ENCODE data around the gene MRGPRG. TPM values are rescaled to one million over a fixed set of nuclear protein-coding genes. Genes with fewer than 3 reads are reported as not detected.
"Not testable (repeated sequence)": the region's sequence is repeated elsewhere in the genome, so short reads cannot be mapped to it uniquely, and the experiment has no call there.

Gene MRGPRG
- total RNA-seq, 2 experiments from 2014 or later: not detected

DNA sequence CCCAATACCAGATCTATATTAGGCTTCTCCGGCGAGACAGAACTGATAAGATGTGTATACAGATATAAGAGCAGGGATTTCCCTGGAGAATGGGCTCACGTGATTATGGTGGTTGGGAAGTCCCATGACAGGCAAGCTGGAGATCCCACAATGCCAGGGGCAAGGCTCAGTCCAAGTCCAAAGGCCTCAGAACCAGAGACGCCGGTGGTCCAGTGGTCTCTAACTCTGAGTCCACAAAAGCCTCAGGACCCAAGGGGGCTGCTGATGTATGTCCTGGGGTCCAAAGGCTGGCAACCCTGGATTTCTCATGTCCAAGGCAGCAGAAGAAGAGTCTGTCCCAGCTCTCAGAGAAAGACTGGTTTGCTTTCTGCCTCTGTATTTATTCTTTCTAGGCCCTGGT is 37.7 kb downstream of the MRGPRG start:
- intact Hi-C loops (cut with micrococcal nuclease): no loop called here
- CTCF ChIA-PET: no interaction called here

DNA sequence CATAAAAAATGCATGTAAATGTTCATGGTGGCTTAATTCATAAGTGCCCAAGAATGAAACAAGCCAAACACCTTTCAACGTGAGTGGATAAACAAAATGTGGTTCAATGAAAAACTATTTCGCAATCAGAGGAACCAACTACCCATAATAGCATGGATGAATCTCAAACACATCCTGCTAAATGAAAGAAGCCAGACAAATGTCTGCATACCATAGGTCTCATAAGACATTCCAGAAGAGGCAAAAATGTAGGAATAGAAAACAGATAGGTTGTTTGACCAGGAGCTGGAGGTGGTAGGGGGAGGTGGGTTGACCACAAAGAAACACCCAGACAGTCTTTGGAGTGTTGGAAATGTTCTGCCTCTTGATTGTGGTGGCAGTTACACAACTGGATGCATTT is 40.3 kb downstream of the MRGPRG start:
- Mint-ChIP-seq H3K36me3 (ENCODE audit: low read depth) (no peaks in the 10 kb centered on the region), H3K4me3 (no peak overlapping the region), H3K27me3 (ENCODE audit: low read depth) (no peaks in the 10 kb centered on the region), H3K27ac (no peak overlapping the region), H3K9me3 (peaks cover 6% of the 10 kb centered on the region), H3K4me1 (ENCODE audit: low read depth) (no peaks in the 10 kb centered on the region)
- CTCF ChIA-PET: no interaction called here
- DNase-seq: no peak
- intact Hi-C loops (cut with micrococcal nuclease): no loop called here

More for the DNA sequence above, 37.7 kb downstream of the MRGPRG start:
- no peak for DNase-seq
- H3K4me1 Mint-ChIP-seq (ENCODE audit: low read depth): no peaks in the 10 kb centered on the region
- peaks cover 4% of the 10 kb centered on the region for H3K9me3 Mint-ChIP-seq
- no peak overlapping the region for H3K4me3 Mint-ChIP-seq
- no peak overlapping the region for H3K27ac Mint-ChIP-seq
- no peaks in the 10 kb centered on the region for H3K27me3 Mint-ChIP-seq (ENCODE audit: low read depth)
- H3K36me3 Mint-ChIP-seq (ENCODE audit: low read depth): no peaks in the 10 kb centered on the region

DNA sequence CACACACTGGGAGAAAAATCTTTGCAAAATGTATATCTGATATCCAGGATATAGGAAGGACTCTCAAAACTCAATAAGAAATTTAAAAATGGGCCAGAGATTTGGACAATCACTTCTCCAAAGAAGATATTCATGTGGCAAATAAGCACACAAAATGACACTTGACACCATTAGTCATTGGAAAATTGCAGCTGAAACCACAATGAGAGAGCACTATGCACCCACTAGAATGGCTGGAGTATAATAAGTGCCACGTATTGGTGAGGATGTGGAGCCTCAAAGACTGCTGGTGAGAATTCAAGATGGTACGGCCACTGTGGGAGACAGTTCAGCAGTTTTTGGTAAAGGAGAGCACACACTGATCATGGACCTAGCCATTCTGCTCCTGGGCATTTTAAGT is 40.7 kb downstream of the MRGPRG start:
- no peaks in the 10 kb centered on the region for H3K36me3 Mint-ChIP-seq (ENCODE audit: low read depth)
- no peaks in the 10 kb centered on the region for H3K4me1 Mint-ChIP-seq (ENCODE audit: low read depth)

GRCh38 chr11:3176487-3176886 is 42.1 kb downstream of the MRGPRG start:
- H3K4me1 Mint-ChIP-seq (ENCODE audit: low read depth): no peaks in the 10 kb centered on the region
- peaks cover 6% of the 10 kb centered on the region for H3K9me3 Mint-ChIP-seq
- CTCF ChIA-PET: no interaction called here
- no peak overlapping the region for H3K4me3 Mint-ChIP-seq
- no peaks in the 10 kb centered on the region for H3K36me3 Mint-ChIP-seq (ENCODE audit: low read depth)
- peaks cover 8% of the 10 kb centered on the region for H3K27me3 Mint-ChIP-seq (ENCODE audit: low read depth)
- no peak overlapping the region for H3K27ac Mint-ChIP-seq
- intact Hi-C loops (cut with micrococcal nuclease): no loop called here
- no peak for DNase-seq

More for the DNA sequence above, 40.7 kb downstream of the MRGPRG start:
- H3K9me3 Mint-ChIP-seq: peaks cover 6% of the 10 kb centered on the region
- CTCF ChIA-PET: no interaction called here
- no peak for DNase-seq
- H3K27ac Mint-ChIP-seq: no peak overlapping the region
- no peak overlapping the region for H3K4me3 Mint-ChIP-seq
- H3K27me3 Mint-ChIP-seq (ENCODE audit: low read depth): no peaks in the 10 kb centered on the region
- intact Hi-C loops (cut with micrococcal nuclease): no loop called here

GRCh38 chr11:3175194-3175593 is 43.4 kb downstream of the MRGPRG start:
- Mint-ChIP-seq H3K27me3 (ENCODE audit: low read depth) (peaks cover 9% of the 10 kb centered on the region), H3K36me3 (ENCODE audit: low read depth) (no peaks in the 10 kb centered on the region), H3K4me1 (ENCODE audit: low read depth) (no peaks in the 10 kb centered on the region), H3K9me3 (peaks cover 6% of the 10 kb centered on the region), H3K4me3 (no peak overlapping the region), H3K27ac (no peak overlapping the region)
- CTCF ChIA-PET: no interaction called here
- intact Hi-C loops (cut with micrococcal nuclease): no loop called here
- DNase-seq: no peak

- Mint-ChIP-seq H3K27me3 (ENCODE audit: low read depth) (peaks cover 15% of the 10 kb centered on the region), H3K36me3 (ENCODE audit: low read depth) (no peaks in the 10 kb centered on the region), H3K4me1 (ENCODE audit: low read depth) (peaks cover 6% of the 10 kb centered on the region), H3K4me3 (no peak overlapping the region), H3K9me3 (peaks cover 6% of the 10 kb centered on the region), H3K27ac (no peak overlapping the region)
- intact Hi-C loops (cut with micrococcal nuclease): no loop called here
- CTCF ChIA-PET: no interaction called here
- no peak for DNase-seq
Observed at GRCh38 chr11:3174387-3174786, 44.2 kb downstream of the MRGPRG start.

- H3K4me3 Mint-ChIP-seq: no peak overlapping the region
- peaks cover 6% of the 10 kb centered on the region for H3K9me3 Mint-ChIP-seq
- CTCF ChIA-PET: no interaction called here
- no peaks in the 10 kb centered on the region for H3K36me3 Mint-ChIP-seq (ENCODE audit: low read depth)
- peaks cover 12% of the 10 kb centered on the region for H3K4me1 Mint-ChIP-seq (ENCODE audit: low read depth)
- H3K27ac Mint-ChIP-seq: no peak overlapping the region
- H3K27me3 Mint-ChIP-seq (ENCODE audit: low read depth): peaks cover 20% of the 10 kb centered on the region
- intact Hi-C loops (cut with micrococcal nuclease): no loop called here
- no peak for DNase-seq
Observed at GRCh38 chr11:3173795-3174194, 44.8 kb downstream of the MRGPRG start.

DNA sequence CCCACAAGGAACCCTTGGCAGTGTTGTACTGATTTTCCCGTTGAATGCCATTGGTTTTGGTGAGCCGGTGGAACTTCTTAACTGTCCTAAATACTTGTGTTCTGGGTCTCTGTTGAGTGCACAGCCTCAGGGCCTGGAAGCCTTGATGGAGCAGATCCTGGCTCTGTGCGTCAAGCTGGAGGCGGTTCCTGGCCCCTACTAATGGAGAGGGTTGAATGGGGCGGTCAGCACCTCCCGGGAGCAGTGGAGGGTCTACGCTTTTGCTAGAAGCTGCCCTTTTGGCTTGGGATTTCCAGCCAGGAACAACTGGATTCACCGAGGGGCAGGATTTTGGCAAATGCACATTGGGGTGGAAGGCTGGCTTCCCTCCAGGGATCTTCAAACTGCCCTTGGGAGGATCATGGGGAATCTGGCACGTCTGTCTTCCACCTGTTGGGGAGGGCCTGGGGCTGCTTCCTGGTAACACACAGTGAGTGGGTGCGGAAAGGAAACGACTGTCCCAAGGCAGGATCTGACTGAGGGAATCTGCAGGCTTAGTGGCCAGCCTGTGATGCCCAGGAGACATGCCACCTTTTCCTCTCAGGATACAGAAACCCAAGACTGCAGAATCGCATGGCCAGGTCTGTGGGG is 46.6 kb downstream of the MRGPRG start:
- Mint-ChIP-seq H3K4me3 (no peak overlapping the region), H3K4me1 (ENCODE audit: low read depth) (peaks cover 12% of the 10 kb centered on the region), H3K36me3 (ENCODE audit: low read depth) (no peaks in the 10 kb centered on the region), H3K27ac (no peak overlapping the region), H3K27me3 (ENCODE audit: low read depth) (peaks cover 20% of the 10 kb centered on the region), H3K9me3 (peaks cover 6% of the 10 kb centered on the region)
- DNase-seq: no peak
- intact Hi-C loops (cut with micrococcal nuclease): no loop called here
- CTCF ChIA-PET: no interaction called here

GRCh38 chr11:3170756-3171650 is 47.6 kb downstream of the MRGPRG start:
- no peak for DNase-seq
- peaks cover 26% of the 10 kb centered on the region for H3K27me3 Mint-ChIP-seq (ENCODE audit: low read depth)
- intact Hi-C loops (cut with micrococcal nuclease): no loop called here
- CTCF ChIA-PET: no interaction called here
- peaks cover 12% of the 10 kb centered on the region for H3K4me1 Mint-ChIP-seq (ENCODE audit: low read depth)
- H3K4me3 Mint-ChIP-seq: no peak overlapping the region
- H3K36me3 Mint-ChIP-seq (ENCODE audit: low read depth): no peaks in the 10 kb centered on the region
- H3K9me3 Mint-ChIP-seq: peaks cover 4% of the 10 kb centered on the region
- no peak overlapping the region for H3K27ac Mint-ChIP-seq

DNA sequence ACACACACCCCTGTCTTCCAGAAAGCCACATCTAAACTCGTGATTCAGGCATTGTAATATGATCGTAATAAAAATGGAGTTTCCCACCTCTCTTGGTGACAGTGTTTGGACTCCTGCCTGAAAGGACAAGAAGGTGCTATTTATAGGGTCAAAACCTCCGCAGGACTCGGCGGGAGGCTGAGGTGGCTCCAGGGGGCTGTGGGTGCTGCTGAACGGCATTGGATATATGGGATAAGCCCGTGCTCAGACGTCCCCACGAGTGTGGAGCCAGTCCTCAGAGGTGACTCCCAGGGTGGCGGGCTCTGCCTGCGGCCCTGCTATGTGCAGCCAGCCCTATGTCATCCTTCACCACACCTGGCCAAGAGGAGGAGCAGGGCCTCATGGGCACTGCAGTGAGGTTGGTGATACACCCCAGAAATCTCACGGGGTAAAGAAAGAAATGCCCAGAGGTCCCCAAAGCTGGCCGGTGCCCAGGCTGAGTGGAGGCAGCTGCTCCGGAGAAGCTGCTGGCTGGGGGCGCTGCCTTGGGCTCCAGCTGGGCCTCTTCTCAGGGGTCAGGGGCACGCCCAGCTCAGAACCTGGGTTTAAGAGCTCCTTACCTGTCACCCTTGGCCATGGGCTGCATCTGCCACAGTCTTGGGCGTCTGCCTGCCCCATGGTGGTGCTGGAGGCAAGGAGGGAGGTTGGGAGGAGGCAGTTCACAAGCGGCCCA is 48.4 kb downstream of the MRGPRG start:
- intact Hi-C loops (cut with micrococcal nuclease): no loop called here
- DNase-seq: no peak
- H3K4me3 Mint-ChIP-seq: peak overlapping the region; percentile 48
- H3K4me1 Mint-ChIP-seq (ENCODE audit: low read depth): peaks cover 17% of the 10 kb centered on the region
- peaks cover 31% of the 10 kb centered on the region for H3K27me3 Mint-ChIP-seq (ENCODE audit: low read depth)
- CTCF ChIA-PET: interaction anchor here (0.9 kb wide), 1 partner anchor 59 kb away, joined by 3 read pairs; no protein-coding TSS in a partner anchor
- H3K36me3 Mint-ChIP-seq (ENCODE audit: low read depth): no peaks in the 10 kb centered on the region
- no peaks in the 10 kb centered on the region for H3K9me3 Mint-ChIP-seq
- peak overlapping the region; percentile 1 for H3K27ac Mint-ChIP-seq

DNA sequence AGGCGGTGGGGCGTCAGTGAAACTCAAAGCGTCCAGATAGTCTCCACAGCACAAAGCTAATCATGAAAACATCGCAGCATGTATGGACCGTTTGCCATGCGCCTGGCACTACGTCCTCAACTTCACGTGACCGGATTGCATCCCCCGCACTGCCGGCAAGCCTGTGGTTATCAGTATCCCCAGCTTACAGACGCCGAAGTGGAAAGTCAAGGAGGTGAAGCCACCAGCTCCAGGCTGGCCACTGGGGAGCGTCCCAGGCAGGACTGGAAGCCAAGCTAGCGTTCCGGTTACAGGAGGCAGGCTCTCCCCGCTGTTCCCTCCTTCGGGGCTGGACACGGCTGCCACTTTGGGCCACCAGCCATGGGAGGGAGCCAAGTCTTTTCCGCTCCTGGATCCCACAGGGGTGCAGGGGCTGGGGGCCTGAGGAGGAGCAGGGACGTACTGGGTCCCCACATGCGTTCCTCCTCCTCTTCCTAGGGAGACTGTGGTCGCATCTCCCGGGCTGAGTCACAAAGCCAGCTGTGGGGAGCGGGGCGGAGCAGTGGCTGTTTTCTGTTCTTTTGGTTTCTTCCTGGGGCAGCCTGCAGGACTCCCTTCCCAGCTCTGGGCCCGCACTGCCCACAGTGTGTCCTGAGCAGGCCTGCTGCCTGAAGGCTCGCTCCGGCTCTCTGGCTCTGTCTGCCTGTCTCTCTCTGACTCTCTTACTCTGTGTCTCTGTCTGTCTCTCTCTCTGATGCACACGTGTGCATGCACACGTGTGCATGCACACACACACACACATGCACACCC is 49.2 kb downstream of the MRGPRG start:
- Mint-ChIP-seq H3K27ac (peak overlapping the region; percentile 1), H3K4me3 (peak overlapping the region; percentile 48), H3K27me3 (ENCODE audit: low read depth) (peaks cover 31% of the 10 kb centered on the region), H3K36me3 (ENCODE audit: low read depth) (no peaks in the 10 kb centered on the region), H3K9me3 (no peaks in the 10 kb centered on the region), H3K4me1 (ENCODE audit: low read depth) (peaks cover 17% of the 10 kb centered on the region)
- intact Hi-C loops (cut with micrococcal nuclease): no loop called here
- CTCF ChIA-PET: interaction anchor here (0.6 to 0.9 kb wide), 2 partner anchors 59 to 450 kb away, joined by 3 read pairs; no protein-coding TSS in a partner anchor
- peak; percentile 59 for DNase-seq

- H3K36me3 Mint-ChIP-seq (ENCODE audit: low read depth); H3K9me3 Mint-ChIP-seq; intact Hi-C loops (cut with micrococcal nuclease); H3K4me3 Mint-ChIP-seq; H3K27ac Mint-ChIP-seq; DNase-seq: not testable (repeated sequence)
- CTCF ChIA-PET: interaction anchor here (0.6 kb wide), 1 partner anchor 450 kb away, joined by 3 read pairs; no protein-coding TSS in a partner anchor
- H3K27me3 Mint-ChIP-seq (ENCODE audit: low read depth): peaks cover 33% of the 10 kb centered on the region
- peaks cover 20% of the 10 kb centered on the region for H3K4me1 Mint-ChIP-seq (ENCODE audit: low read depth)
Observed at GRCh38 chr11:3168742-3169254, 49.8 kb downstream of the MRGPRG start.

Measured in activated naive CD4-positive, alpha-beta T cell treated with anti-CD3 and anti-CD28 coated beads for 36 hours (primary cell).